8988T (cell line): ENCODE data around the gene GTF2IRD1.
"Not testable (repeated sequence)": the region's sequence is repeated elsewhere in the genome, so short reads cannot be mapped to it uniquely, and the experiment has no call there.

Source experiments
- DNase-seq: peaks from one replicate; pipeline ENCODE4 v3.0.0; 2011

Gene GTF2IRD1

DNA sequence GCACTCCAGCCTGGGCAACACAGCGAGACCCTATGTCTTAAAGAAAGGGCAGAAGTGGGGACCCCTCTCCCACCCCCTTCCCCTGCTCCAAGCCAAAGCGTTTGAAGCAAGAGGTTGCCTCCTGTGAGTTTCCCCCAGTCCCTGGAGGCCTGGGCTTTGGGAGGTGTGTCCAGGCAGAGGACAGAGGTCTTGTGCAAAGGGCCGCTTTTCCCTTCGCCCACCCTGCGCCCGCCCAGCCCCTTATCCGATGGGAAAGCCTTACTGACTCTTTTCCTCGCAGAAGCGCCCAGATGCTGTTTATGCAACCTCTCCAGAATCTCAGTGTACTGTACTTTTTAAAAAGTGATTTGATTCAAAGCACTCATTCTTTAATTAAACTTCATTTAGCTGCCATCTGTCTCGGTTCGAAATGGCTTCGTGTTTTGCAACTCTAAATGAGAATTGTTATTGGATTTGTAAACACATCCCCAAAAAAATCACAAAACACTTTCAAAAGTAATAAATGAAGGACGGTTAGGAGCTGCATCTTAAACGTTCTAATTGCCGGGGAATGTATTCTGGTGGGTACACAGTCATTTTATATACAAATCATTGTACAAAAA lies 153.3 kb downstream of the GTF2IRD1 start:
- no peak for DNase-seq

- DNase-seq: no peak
Observed at GRCh38 chr7:74612015-74612829, 158.5 kb downstream of the GTF2IRD1 start.

DNA sequence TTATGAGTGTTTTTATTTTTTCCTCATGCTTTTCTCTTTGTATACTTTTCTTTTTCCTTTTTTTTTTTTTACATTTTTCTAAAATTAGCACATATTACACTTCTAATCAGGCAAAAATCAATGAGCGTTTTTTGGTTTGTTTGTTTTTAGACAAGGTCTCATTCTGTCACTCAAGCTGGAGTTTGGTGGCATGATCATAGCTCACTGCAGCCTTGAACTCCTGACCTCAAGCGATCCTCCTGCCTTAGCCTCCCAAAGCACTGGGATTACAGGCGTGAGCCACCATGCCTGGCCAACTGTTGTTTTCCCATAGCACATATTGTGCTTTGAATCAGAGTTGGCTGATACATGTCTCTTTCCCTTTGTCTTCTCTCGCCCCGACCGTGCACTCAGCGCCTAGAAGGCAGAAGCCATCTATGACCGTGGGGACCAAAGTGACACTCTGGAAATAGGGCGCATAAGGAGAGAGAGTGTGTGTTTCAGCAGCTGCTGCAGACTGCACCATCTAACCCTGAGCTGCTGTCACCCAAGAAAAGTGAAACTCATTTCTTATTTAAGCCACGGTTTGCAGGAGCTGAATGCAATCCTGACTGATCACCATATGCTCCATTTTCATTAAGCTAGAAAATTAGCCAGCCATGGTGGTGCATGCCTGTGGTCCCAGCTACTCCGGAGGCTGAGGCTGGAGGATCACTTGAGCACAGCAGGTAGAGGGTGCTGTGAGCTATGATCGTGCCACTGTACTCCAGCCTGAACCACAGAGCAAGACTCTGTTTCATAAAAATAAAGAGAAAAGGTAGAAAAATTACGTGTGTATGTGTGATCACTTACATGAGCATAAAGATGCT lies 162.5 kb downstream of the GTF2IRD1 start:
- no peak for DNase-seq

GRCh38 chr7:74617180-74617744 lies 163.6 kb downstream of the GTF2IRD1 start:
- DNase-seq: no peak

DNA sequence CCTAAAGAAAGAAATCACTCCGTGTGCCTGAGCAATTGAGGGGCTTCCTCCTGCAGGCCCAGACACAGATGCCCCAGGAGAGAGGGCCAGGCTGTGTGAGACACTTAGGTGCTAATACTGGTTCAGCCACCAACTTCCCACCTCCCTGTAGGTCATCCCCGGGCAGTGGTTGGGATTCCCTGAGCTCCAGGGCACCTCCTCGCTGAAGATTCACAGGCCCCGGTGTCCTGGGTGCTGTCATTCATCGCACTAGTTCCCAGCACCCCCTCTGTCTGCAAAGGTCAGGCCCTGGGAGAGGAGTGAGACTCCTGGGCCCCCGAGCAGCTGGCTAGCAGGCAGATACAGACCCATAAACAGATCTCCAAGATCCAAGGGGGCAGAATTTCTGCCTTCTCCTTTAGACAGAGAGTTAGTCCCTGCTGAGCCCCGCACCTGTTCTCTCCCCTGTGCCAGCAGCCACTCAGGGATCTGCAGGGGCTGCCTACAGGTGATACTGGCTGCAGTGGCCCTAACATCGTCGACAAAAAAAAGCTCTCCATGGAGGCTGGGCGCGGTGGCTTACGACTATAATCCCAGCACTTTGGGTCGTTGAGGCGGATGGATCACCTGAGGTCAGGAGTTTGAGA lies 165.6 kb downstream of the GTF2IRD1 start:
- DNase-seq: no peak

DNA sequence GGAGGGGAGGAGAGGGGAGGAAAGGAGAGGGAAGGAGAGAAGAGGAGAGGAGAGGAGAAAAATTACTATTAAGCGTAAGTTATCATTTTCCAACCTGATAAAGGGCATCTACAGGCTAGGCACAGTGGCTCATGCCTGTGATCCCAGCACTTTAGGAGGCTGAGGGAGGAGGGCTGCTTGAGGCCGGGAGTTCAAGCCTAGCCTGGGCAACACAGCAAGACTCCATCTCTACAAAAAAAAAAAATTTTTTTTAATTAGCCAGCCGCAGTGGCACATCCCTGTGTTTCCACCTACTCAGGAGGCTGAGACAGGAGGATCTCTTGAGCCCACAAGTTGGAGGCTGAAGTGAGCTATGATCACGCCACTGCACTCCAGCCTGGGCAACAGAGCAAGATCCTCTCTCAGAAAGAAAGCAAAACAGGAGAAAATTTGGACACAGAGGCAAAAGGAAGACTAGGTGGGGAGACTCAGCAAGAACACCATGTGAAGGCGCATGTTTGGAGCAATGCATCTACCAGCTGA lies 168.6 kb downstream of the GTF2IRD1 start:
- no peak for DNase-seq

DNA sequence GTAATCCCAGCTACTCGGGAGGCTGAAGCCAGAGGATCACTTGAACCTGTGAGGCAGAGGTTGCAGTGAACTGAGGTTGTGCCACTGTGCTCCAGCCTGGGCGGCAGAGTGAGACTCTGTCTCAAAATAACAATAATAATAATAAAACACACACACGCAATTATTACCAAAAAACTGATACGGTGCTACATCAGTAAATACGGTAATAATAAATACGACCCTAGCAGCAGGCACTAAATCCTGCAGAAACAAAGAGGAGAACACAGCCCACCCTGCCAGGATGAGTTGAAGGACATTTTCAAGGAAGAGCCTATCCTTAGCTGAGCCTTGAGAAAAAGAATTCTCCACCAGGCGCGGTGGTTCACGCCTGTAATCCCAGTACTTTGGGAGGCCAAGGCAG lies 169.4 kb downstream of the GTF2IRD1 start:
- DNase-seq: no peak

- DNase-seq: no peak
Observed at GRCh38 chr7:74625446-74625845, 171.7 kb downstream of the GTF2IRD1 start.

DNA sequence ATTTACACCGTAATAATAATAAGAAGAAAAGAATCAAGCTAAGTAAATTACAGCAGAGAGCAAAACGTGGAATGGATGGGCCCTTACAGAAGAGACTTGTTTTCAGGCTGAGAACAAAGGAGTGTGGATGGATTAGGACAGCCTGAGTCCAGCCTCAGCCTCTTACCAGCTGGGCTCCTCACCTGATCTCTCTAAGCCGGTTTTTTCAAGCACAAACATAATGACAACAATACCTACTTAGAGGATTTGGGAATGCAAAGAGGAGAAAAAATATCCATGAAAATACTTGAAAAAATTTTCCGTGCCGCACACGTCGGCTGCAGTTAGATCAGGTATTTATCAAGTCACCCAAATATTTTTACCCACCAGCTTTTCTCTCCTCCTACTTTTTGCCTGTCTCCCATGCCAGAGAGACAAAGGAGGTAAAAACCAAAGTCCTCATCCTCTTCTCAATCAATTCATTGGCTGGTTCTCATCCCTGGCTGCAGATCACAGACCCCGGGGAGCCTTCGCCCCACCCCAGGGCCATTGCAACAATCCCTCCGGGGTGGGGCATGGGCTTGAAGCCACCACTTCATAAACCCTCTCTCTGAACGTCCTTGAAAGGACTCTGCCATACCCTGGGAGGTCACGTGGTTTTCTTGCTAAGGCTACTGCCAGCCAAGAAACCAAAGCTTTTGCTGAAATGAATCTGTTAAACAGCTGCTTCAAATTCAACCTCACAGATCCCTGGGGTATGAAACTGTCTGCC lies 174.1 kb downstream of the GTF2IRD1 start:
- DNase-seq: no peak

- DNase-seq: no peak
Observed at GRCh38 chr7:74632505-74632904, 178.8 kb downstream of the GTF2IRD1 start.

DNA sequence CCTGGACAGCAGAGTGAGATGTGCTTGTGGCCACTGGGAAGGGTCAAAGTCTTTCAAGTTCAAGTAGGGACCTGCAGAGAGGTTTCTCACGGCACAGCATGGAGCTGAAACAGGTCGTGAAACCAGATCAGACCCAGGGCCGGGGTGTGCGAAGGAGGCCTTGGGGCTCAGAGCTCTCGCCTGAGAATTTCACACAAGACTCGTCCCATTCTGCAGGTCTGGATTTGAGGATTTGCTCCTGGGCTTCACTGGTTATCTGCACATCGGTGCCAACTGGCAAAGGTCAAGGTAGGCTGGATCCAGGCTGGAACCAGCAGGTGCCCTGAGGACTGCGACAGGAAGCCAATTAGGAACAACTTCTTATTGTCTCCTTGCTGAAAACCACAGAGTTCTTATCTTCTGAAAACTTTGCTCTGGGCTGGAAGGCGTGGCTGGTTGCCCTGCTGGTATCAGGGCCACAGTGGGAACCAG lies 179.8 kb downstream of the GTF2IRD1 start:
- DNase-seq: no peak

DNA sequence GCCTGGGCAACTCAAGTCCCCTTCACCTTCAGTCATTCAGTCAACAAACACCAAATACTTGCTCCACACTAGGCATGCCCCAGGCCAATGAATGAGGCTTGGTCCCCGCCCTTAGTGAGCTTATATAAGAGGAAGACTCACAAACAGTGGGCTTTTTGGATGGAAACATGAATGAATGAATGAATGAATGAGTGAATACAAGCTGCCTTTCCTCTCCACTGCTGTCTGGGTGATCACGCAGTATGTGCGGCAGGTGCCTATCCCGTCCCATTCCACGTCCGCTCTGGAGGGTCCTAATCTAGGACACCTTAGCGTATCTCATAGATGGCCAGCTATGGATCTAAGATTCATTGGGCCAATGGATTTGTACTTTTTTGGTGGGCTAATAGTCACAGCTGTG lies 184.0 kb downstream of the GTF2IRD1 start:
- no peak for DNase-seq

- DNase-seq: not testable (repeated sequence)
Observed at GRCh38 chr7:74650055-74650454, 196.3 kb downstream of the GTF2IRD1 start.

DNA sequence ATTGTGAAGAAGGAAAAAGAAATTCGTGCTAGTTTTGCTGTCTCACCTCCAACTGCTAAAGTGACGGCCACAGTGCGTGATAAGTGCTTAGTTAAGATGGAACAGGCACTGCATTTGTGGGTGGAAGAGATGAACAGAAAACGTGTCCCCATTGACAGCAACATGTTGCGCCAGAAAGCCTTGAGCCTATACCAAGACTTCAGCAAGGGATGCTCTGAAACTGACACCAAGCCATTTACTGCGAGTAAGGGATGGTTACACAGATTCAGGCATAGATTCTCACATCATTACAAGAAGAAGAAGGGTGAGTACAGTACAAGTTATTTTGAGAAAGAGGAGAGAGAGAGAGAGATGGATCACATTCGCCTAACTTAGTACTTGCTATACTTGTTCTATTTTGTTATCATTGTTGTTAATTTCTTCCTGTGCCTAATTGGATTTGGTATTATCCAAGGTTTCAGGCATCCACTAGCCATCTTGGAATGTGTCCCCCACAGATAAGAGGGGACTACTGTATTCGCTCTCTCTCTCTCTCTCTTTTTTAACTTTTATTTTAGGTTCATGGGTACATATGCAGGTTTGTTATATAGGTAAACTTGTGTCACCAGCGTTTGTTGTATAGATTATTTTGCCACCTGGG lies 196.9 kb downstream of the GTF2IRD1 start:
- not testable (repeated sequence) for DNase-seq

GRCh38 chr7:74651133-74651504 lies 197.4 kb downstream of the GTF2IRD1 start:
- DNase-seq: not testable (repeated sequence)
